HG02642 (cell line): Measurements from ENCODE around the gene SNRPD3.
"Not testable (repeated sequence)": the region's sequence is repeated elsewhere in the genome, so short reads cannot be mapped to it uniquely, and the experiment has no call there.

Experiments used
- ATAC-seq: cut with Tn5 transposase; IDR thresholded peaks from one replicate; pipeline ENCODE4 v1.9.1; 2021; ENCODE audit warnings: mild to moderate bottlenecking; ENCODE audit not compliant: unreplicated experiment, poor library complexity

The SNRPD3 gene

DNA sequence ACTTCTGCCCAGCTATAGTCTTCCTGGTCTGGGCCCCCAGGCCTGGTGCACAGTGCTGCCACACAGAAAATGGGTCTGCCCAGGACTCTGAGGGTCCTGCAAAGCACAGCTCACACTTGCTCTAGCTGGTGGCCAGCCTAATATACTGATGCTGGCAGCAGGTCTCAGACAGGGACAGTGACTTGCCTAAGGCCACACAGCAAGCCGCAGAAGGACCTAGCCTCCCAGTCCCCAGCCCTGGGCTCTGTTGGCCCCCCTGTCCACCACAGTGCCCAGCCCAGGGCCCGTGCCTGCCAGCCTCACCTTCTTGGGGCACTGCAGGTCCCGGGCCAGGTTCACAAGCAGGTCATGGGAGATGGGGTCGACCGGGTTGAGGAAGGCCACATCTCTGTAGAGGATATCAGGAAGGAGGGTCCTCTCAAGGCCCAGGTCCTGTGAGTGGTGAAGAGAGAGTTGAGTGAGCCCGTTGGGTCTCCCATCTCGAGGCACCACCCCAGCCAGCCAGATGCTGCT lies 33.8 kb downstream of the SNRPD3 start:
- ATAC-seq, result no peak

- ATAC-seq, result no peak
Observed at GRCh38 chr22:24590596-24591173, 34.9 kb downstream of the SNRPD3 start.

DNA sequence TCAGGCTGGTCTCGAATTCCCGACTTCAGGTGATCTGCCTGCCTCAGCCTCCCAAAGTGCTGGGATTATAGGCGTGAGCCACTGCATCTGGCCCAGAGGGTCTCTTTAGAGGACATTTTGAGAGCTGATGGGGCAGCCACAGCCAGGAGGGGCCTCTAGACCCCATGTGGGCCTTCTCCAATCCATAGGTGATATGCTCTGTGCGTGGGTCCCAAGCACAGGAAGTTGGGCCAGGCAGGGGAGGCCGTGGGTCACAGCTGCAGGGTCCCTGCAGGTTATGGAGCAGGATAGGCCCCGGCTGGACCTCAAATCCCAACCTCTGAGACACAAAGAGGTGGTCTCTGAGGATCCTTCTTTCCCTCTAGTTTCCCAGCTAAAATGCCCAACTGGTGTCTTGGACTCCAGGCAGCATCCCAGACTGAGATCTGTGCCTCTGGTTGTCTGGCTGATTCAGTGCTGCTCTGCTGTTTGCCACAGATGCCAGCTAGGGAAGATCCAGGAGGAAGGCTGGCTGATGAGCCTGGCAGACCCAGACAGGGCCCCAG lies 35.6 kb downstream of the SNRPD3 start:
- ATAC-seq, result no peak

DNA sequence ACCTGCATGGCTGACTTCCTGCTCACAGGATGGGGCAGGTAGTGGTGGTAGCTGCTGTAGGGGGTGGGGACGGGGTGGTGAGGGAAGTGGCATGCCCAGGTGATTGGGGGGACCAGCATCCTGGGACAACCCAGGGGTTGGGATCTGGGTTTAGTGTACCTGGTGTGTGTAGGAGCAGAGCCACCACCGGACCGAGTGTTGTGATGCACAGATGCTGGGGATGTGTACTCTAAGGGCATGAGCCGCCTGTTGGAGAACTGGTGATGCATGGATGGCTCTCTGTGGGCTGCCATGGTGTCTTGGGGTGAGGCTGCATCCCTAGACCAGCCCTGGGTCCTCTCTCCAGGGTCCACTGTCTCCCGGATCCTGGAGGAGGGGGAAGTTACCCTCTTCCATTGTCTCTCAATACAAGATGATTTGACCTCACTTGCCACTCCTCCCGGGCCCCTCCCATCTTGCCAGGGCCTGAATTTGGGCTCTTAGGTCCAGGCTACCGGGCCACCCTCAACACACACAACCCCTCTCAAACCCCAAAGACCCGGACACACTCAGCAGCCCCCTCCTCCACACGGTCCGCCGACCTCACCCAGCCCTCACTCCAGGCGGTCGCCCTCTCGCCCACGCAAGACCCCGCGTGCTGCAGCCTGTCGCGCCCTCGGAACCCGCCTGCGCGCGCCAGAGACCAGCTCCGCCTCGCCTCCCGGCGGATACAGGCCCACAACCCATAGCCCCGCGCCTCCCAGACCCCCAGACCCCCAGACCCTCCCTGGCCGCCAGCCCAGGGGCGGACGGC lies 36.5 kb downstream of the SNRPD3 start:
- peak; percentile 8 for ATAC-seq

DNA sequence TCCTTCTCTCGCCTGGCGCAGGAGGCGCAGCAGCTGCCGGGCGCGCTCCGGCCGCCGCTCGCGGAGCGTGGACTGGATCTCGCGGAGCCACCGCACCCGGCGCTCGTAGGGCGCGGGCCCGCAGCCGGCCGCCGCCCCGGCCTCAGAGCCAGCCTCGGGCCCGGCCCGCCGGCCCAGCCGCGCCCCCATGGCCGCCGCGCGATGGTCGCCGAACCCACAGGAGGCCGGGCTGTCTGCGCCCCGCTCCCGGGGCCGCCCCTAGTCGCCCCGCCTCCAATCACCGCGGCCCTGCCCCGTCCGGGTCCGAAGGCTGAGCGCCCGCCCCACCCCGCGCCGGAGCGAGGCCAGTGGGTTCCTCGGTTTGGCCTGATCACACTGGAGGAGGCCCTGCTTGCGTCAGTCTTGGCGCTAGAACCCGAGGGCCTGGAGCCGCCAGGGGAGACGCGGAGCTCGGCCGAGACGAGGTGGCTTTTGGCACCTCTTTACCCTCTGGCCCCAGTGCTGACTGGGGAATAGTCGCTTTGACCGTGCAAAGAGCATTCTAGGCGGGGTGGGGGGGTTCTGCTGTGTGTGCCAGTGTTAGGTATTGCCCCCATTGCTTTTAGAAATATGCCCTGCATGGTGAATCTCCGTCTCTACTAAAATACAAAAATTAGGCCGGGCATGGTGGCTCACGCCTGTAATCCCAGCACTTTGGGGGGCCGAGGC lies 37.2 kb downstream of the SNRPD3 start, which contains the start of gene LRRC75B:
TSS of gene LRRC75B (minus strand) at position 223 of the 708 bp plus-strand sequence. CDS start at position 189, 34 bp downstream.
- peak; percentile 82 for ATAC-seq

- not testable (repeated sequence) for ATAC-seq
Observed at GRCh38 chr22:24593559-24593835, 37.7 kb downstream of the SNRPD3 start.

- no peak for ATAC-seq
Observed at GRCh38 chr22:24593836-24594568, 38.2 kb downstream of the SNRPD3 start.

- no peak for ATAC-seq
Observed at GRCh38 chr22:24594569-24595120, 38.8 kb downstream of the SNRPD3 start.

DNA sequence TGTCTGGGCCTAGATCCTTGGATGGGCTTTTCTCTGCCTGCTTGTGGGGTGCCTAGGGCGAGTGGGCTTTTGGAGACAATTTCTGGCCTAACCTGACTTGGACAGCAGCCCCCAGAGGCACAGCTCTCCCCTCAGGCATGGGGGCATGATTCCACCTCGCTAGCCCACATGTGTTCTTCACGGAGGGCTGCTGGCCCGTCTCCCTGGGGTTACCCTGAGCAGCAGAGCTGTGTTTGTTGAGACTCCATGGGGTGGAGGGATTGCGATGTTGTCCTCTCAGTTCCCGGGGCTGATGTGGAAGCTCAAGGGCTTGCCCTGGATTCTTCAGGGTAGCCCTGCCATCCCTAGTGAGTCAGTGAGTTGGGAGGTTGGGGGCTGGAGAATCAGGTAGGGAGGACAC lies 39.4 kb downstream of the SNRPD3 start:
- ATAC-seq, result no peak

- ATAC-seq, result no peak
Observed at GRCh38 chr22:24595863-24596262, 40.1 kb downstream of the SNRPD3 start.

DNA sequence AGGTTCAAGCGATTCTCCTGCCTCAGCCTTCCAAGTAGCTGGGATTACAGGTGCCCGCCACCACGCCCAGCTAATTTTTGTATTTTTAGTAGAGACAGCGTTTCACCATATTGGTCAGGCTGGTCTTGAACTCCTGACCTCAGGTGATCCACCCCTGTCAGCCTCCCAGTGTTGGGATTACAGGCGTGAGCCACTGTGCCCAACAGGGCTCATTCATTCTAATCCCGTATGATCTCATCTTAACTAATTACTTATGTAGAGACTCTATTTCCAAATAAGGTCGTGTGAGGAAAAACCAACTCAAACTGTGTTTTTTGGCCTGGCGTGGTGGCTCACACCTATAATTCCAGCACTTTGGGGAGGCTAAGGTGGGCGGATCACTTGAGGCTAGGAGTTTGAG lies 41.3 kb downstream of the SNRPD3 start:
- ATAC-seq, result not testable (repeated sequence)

- no peak for ATAC-seq
Observed at GRCh38 chr22:24599514-24599913, 43.7 kb downstream of the SNRPD3 start.

GRCh38 chr22:24599958-24600715 lies 44.3 kb downstream of the SNRPD3 start:
- not testable (repeated sequence) for ATAC-seq

DNA sequence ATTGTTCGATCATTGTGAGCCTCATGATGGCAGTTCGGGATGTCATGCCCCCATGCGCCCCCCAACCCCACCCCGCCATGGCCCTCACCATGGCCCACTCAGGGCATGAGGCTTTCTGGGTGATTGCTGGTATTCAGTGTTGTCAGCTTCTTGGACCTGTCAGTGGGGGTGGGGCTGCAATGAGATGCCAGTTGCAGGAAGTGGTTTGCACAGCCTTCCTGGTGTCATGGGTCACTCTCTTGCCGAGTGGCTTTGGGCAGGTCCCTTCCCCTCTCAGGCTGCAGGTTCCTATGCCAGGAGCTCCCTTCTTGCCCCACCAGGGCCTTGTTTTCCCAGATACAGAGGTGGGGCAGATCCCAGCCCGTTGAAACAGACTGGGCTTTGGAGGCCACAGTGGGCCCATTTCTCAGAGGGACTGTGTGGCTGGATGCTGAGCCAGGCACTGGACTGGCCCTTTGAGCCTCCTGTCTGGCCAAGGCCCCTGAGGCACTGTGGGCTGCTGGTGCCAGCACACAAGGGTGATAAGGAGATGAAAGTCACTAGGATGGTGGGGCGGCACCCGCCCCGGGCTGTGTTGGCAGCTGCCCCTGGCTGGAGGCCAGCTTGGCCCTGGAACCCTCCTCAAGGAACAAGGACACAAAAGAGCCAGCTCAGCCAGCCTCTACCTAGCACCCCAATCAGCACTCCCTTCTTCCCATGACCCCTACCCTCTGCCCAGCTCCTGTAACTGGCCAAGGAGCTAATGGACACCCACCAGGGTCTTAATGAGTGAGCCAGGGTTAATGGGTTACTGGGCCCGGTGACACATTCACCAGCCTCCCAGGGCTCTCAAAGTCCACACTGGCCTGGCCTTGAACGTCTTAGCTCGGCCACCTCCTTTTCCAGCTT lies 45.7 kb downstream of the SNRPD3 start:
- ATAC-seq, result no peak

DNA sequence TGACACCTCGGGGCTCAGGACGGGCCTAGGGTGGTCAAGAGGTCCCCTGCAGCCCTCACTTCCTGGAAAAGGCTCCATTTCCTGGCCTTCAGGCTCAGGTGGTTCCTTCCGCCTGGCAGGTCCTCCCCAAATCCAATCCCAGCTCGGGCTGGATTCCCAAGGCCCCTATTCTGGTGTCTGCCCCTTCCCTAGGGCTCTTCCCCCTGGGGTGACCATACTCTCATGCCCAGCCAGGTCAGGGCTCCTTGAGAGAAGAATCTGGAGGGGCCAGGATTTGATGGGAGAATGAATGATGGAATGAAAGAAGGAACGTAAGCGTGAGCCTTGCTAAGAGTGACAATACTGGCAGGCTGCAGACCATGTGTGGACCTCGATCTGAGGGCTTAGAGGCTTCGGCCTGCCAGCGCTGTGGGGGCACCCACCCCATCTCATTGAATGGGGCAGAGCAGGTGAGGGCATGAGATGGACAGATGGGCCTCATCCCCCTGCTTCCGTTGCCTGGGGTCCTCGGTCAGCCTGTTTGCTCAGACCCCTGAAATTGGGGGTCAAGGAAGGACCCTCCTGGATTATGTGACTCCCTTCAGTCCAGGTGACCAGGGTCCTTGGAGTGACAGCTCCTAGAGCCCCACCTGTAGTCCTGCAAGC lies 46.4 kb downstream of the SNRPD3 start:
- ATAC-seq, result not testable (repeated sequence)

DNA sequence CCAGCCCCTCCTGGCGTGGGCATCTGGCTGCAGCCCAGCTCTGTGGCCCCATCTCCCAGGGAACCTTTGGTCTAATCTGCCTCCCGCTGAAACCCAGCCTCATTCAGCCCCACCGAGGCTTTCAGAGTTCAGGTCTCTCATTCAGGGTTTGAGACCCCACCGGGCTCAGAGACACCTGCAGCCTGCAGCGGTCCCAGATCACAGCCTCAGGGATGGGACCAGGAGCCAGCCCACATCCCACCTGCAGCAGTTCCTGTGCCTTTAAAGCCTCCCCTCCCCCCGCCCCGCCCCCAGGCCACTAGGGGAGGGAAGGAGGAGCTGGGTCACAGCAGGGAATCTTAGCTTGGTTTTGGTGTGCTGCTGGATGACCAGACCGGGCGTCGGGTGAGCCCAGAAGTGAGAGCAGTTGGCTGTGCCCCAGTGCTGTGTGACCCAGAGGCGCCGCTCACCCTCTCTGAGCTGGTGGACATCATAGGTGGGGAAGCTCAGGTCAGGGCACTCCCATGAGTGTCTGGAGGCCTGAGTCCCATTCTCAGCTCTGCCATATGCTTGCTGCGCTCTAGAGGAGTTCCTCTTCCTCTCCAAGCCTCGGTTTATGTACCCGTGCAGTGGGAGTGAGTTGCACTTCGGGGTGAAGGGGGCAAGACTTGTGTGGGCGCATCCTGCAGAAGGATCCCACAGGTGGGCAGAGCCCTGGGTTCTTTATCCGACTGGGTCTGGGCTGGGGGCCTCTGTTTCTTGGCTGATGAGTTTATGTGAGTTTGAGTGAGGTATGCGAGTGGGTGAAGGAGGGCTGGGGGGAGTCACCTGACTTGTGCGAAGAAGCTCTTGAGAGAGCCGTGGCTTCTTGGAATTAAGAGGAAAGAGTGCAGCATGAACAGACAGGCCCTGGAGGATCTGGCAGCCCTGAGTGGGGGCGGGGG lies 47.3 kb downstream of the SNRPD3 start, which contains the start of gene GGT1:
TSS of gene GGT1 (plus strand) at position 347 of the 923 bp plus-strand sequence. CDS start 7,889 bp downstream, outside the sequence.
- ATAC-seq, result not testable (repeated sequence)
